CD14-positive monocyte (primary cell): ENCODE results near the gene SSR2. TPM values are rescaled to one million over a fixed set of nuclear protein-coding genes. Genes with fewer than 3 reads are reported as not detected.

Source experiments
- DNase-seq, 3 donors: peaks; one replicate each; pipeline ENCODE4 v3.0.0-alpha.2; 2011 to 2022
- H2AFZ ChIP-seq: 2 replicates; pipeline ENCODE4 v1.6.0; 2012; ENCODE audit warnings: mild to moderate bottlenecking, low read depth, low read length, inconsistent platforms; ENCODE audit not compliant: insufficient read depth, poor library complexity, severe bottlenecking
- H3K27ac ChIP-seq, 2 donors: 1 replicate in 1 of 2; 2 replicates in 1 of 2; pipeline ENCODE4 v1.5.1; 2012 to 2013; ENCODE audit warnings: low read length in 2 of 2, control low read depth in 1 of 2, inconsistent platforms in 1 of 2, low read depth in 1 of 2, mild to moderate bottlenecking in 1 of 2
- H3K27me3 ChIP-seq, 2 donors: one replicate each; pipeline versions ENCODE4 v1.6.0 to v1.6.1; 2011 to 2013; ENCODE audit warnings: low read length in 2 of 2; ENCODE audit not compliant: control insufficient read depth in 2 of 2, insufficient read depth in 2 of 2
- H3K36me3 ChIP-seq, 2 donors: replicated peaks in 1 of 2; 1 replicate in 1 of 2; 2 replicates in 1 of 2; pipeline versions ENCODE4 v1.5.1 to v1.6.1; 2012 to 2013; ENCODE audit warnings: low read length in 2 of 2, control low read depth in 1 of 2, inconsistent platforms in 1 of 2, mild to moderate bottlenecking in 1 of 2; ENCODE audit not compliant: insufficient read depth in 2 of 2, control insufficient read depth in 1 of 2
- H3K4me1 ChIP-seq, 2 donors: 1 replicate in 1 of 2; 2 replicates in 1 of 2; pipeline versions ENCODE4 v1.5.1 to v1.6.1; 2012 to 2013; ENCODE audit warnings: low read length in 2 of 2, control low read depth in 1 of 2, inconsistent platforms in 1 of 2, mild to moderate bottlenecking in 1 of 2, moderate library complexity in 1 of 2; ENCODE audit not compliant: insufficient read depth in 2 of 2, control insufficient read depth in 1 of 2
- H3K4me2 ChIP-seq: replicated peaks from 2 replicates; pipeline ENCODE3; 2012; ENCODE audit warnings: low read length, moderate library complexity, mild to moderate bottlenecking; ENCODE audit not compliant: poor library complexity, severe bottlenecking; ENCODE audit errors: extremely low read depth
- H3K4me3 ChIP-seq, 3 experiments: fragments of 200-600 bp in 1 of 3; sonication (generic) in 1 of 3; replicated peaks in 1 of 3; 1 replicate in 2 of 3; 2 replicates in 1 of 3; pipeline ENCODE4 v1.5.1; 2011 to 2013; ENCODE audit warnings: low read length in 3 of 3, mild to moderate bottlenecking in 3 of 3, control low read depth in 2 of 3, low read depth in 2 of 3, inconsistent platforms in 1 of 3, moderate library complexity in 1 of 3
- H3K79me2 ChIP-seq: 2 replicates; pipeline ENCODE4 v1.6.0; 2012; ENCODE audit warnings: mild to moderate bottlenecking, control low read depth, inconsistent platforms, low read length, moderate library complexity; ENCODE audit not compliant: insufficient read depth
- H3K9ac ChIP-seq: 2 replicates; pipeline ENCODE4 v1.6.0; 2017; ENCODE audit warnings: low read length, mild to moderate bottlenecking; ENCODE audit not compliant: insufficient read depth, poor library complexity, severe bottlenecking
- H3K9me3 ChIP-seq, 2 donors: replicated peaks in 1 of 2; 1 replicate in 1 of 2; 2 replicates in 1 of 2; pipeline versions ENCODE4 v1.5.1 to v1.6.1; 2012 to 2013; ENCODE audit warnings: low read length in 2 of 2, control low read depth in 1 of 2; ENCODE audit not compliant: control insufficient read depth in 1 of 2, insufficient read depth in 1 of 2
- H4K20me1 ChIP-seq: 2 replicates; pipeline ENCODE4 v1.6.0; 2012; ENCODE audit warnings: mild to moderate bottlenecking, low read length, control low read depth, moderate library complexity; ENCODE audit not compliant: insufficient read depth
- H3K27ac Mint-ChIP-seq, 7 donors: one replicate each; pipeline ENCODE4 v1.8.0; 2020; ENCODE audit warnings: mild to moderate bottlenecking in 7 of 7, mixed read lengths in 7 of 7, moderate library complexity in 6 of 7, inconsistent platforms in 2 of 7
- H3K27me3 Mint-ChIP-seq, 3 donors: one replicate each; pipeline ENCODE4 v1.8.0; 2021 to 2022; ENCODE audit warnings: low read depth in 3 of 3, mild to moderate bottlenecking in 3 of 3, mixed read lengths in 3 of 3, moderate library complexity in 3 of 3, inconsistent platforms in 1 of 3
- H3K36me3 Mint-ChIP-seq, 2 donors: one replicate each; pipeline ENCODE4 v1.8.0; 2020; ENCODE audit warnings: mixed read lengths in 2 of 2, inconsistent platforms in 1 of 2, mild to moderate bottlenecking in 1 of 2
- H3K4me1 Mint-ChIP-seq: one replicate; pipeline ENCODE4 v1.8.0; 2020; ENCODE audit warnings: mild to moderate bottlenecking, mixed read lengths
- H3K4me3 Mint-ChIP-seq, 2 donors: one replicate each; pipeline ENCODE4 v1.8.0; 2020; ENCODE audit warnings: mild to moderate bottlenecking in 2 of 2, mixed read lengths in 2 of 2, moderate library complexity in 1 of 2
- H3K9me3 Mint-ChIP-seq, 7 donors: one replicate each; pipeline ENCODE4 v1.8.0; 2020 to 2022; ENCODE audit warnings: mixed read lengths in 7 of 7, mild to moderate bottlenecking in 6 of 7, moderate library complexity in 6 of 7, inconsistent platforms in 2 of 7
- WGBS: methylation state at CpG from one replicate; pipeline ENCODE4 v1.1.5; 2013; ENCODE audit warnings: missing lambda C conversion rate; ENCODE audit not compliant: insufficient coverage; 5-methylcytosine and 5-hydroxymethylcytosine counted together
- intact Hi-C, 2 donors: fragments of 100-400 bp; cut with micrococcal nuclease; formaldehyde crosslinking; loops; one replicate each; pipeline versions ENCODE4 v1.15.0 to v1.15.1; 2023
- polyA plus RNA-seq, 3 donors: library from polyadenylated mRNA; depleted of rRNA in 1 of 3; unstranded in 2 of 3; stranded (reverse) in 1 of 3; fragments of 300-500 nt in 2 of 3; fragments of >200 nt in 1 of 3; fragmentation: Illumina TruSeq in 2 of 3; gene quantifications; 1 replicate in 2 of 3; 2 replicates in 1 of 3; pipeline ENCODE4 v1.2.3, GENCODE V29; 2012 to 2021
- TF ChIP-seq, protein P1 (sequence below): fragments of 200-600 bp; IDR thresholded peaks from one replicate; pipeline ENCODE4 v1.8.0; 2022; ENCODE audit warnings: antibody characterized with exemption, mild to moderate bottlenecking

SSR2 gene
- polyA plus RNA-seq, 3 donors, result 374 to 614 (median 414) TPM

DNA sequence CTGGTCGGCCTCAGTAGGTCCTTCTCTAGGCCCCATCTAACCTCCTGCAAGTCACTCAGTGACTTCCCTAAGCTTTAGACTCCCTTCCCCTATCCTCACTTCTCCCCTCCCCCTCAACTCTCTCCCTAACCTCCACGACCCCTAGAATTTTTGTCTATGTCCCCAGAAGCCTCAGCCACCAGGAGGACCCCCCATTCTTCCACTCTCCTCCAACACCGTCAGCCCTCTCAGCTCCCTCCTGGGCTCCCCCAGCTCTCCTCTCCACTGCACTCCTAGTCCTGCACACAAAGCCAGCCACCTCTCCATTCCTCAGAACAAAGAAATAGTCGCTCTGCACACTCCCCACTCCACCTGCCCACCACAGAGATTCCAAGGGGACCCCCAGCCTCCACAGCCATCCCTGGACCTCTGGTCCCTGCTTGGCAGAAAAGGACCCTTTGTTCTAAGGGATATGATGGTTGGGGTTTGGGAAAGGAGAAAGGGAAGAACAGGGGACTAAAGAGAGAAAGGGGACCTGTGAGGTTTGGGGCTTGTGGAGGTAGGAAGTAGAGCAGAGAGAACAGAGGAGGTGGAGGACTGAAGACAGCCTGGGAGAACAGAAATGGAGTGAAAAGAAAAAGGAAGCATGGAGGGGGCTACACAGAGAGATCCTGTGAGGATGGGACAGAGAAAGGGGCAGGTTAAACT is 45.2 kb downstream of the SSR2 start:
- Histone ChIP-seq H2AFZ (no peak overlapping the region), H4K20me1 (peaks cover 82% of the 10 kb centered on the region), H3K27me3 (no peaks in the 10 kb centered on the region), H3K4me3 (peak overlapping the region; percentile 93 to 96 (median 94)), H3K36me3 (peaks cover 13 to 22% of the 10 kb centered on the region in 2 donors), H3K27ac (peak overlapping the region; percentile 81 to 97), H3K4me2 (peak overlapping the region; percentile 96), H3K4me1 (peaks cover 73 to 87% of the 10 kb centered on the region in 2 donors), H3K9me3 (no peaks in the 10 kb centered on the region), H3K79me2 (peaks cover 99% of the 10 kb centered on the region), H3K9ac (peak overlapping the region; percentile 99)
- Mint-ChIP-seq H3K36me3 (peaks cover 38 to 46% of the 10 kb centered on the region in 2 donors), H3K27me3 (peaks cover 0 to 8% (median 0%) of the 10 kb centered on the region in 3 donors), H3K27ac (peak overlapping the region; percentile 91 to 99 (median 96)), H3K9me3 (no peaks in the 10 kb centered on the region), H3K4me3 (peak overlapping the region; percentile 96 to 98), H3K4me1 (peaks cover 70% of the 10 kb centered on the region)
- peak in 1 of 3 donors; percentile 36 for DNase-seq
- 3% methylated on average over 4 of the region's 4 CpGs for WGBS
- intact Hi-C loops, result loop anchor here in 1 of 2 donors (2.0 kb wide), 1 partner anchor 13 kb away; no protein-coding TSS in a partner anchor
- TF ChIP-seq, protein P1, sequence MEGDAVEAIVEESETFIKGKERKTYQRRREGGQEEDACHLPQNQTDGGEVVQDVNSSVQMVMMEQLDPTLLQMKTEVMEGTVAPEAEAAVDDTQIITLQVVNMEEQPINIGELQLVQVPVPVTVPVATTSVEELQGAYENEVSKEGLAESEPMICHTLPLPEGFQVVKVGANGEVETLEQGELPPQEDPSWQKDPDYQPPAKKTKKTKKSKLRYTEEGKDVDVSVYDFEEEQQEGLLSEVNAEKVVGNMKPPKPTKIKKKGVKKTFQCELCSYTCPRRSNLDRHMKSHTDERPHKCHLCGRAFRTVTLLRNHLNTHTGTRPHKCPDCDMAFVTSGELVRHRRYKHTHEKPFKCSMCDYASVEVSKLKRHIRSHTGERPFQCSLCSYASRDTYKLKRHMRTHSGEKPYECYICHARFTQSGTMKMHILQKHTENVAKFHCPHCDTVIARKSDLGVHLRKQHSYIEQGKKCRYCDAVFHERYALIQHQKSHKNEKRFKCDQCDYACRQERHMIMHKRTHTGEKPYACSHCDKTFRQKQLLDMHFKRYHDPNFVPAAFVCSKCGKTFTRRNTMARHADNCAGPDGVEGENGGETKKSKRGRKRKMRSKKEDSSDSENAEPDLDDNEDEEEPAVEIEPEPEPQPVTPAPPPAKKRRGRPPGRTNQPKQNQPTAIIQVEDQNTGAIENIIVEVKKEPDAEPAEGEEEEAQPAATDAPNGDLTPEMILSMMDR, result no peak

DNA sequence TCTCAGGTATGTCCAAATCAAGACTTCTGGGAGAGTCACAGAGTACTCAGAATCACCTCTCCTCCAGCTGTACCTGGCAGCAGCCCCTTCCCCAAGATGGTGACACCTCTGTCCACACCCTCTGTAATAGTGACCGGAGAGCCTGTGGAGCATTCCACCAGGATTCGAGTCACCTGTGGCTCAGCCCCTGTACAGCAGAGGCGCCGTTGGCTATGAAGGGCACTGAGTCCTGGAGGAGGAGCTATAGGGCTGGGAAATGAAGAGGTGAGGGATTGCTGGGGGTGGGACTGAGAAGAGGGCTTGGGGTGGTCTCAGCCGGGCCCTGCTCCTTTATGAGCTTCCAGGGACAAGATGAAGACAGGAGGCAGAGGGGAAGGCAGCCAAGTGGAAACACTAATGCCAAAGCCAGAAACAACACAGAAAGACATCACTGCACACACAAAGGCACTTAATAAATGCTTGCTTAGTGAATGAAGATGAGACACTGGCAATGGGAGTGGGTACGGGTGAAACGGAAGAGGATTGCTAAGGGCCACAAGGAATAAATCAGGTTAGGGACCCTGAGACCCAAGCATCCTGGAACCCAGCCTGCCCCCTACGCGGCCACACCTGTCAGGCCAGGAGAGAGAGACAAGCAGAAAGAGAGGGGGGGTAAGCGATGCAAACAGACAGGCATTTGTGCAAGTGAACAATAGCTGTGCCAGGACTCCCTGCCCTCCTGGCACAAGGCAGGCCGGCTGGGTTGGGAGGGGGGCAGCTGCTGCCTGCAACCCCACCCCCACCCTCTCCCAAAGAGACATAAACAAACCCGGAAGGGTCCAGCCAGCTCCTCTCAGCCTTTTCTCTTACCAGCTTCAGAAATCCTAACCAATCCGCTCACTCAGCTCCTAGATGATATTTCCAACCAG is 46.3 kb downstream of the SSR2 start:
- H3K27me3 Mint-ChIP-seq, result peaks cover 0 to 6% (median 0%) of the 10 kb centered on the region in 3 donors
- H3K36me3 Mint-ChIP-seq, result peaks cover 47 to 53% of the 10 kb centered on the region in 2 donors

More for the DNA sequence above, 46.3 kb downstream of the SSR2 start:
- WGBS, result 18% methylated on average over 9 of the region's 13 CpGs
- Histone ChIP-seq H2AFZ (no peak overlapping the region), H3K9me3 (no peaks in the 10 kb centered on the region), H3K27ac (peak overlapping the region; percentile 81 to 97), H4K20me1 (peaks cover 92% of the 10 kb centered on the region), H3K4me1 (peaks cover 73 to 87% of the 10 kb centered on the region in 2 donors), H3K9ac (peak overlapping the region; percentile 99), H3K4me2 (peak overlapping the region; percentile 96), H3K36me3 (peaks cover 20 to 31% of the 10 kb centered on the region in 2 donors), H3K4me3 (peak overlapping the region; percentile 93 to 96 (median 94)), H3K79me2 (peaks cover 99% of the 10 kb centered on the region), H3K27me3 (no peaks in the 10 kb centered on the region)
- DNase-seq, result peak in 1 of 3 donors; percentile 4
- TF ChIP-seq, protein P1, result no peak
- intact Hi-C loops, result no loop called here
- peak overlapping the region; percentile 91 to 99 (median 96) for H3K27ac Mint-ChIP-seq
- no peaks in the 10 kb centered on the region for H3K9me3 Mint-ChIP-seq
- H3K4me3 Mint-ChIP-seq, result peak overlapping the region; percentile 96 to 98
- H3K4me1 Mint-ChIP-seq, result peaks cover 70% of the 10 kb centered on the region
